Fibroblast of lung (primary cell): Measurements from ENCODE around the gene FAM3D. TPM values are rescaled to one million over a fixed set of nuclear protein-coding genes. Genes with fewer than 3 reads are reported as not detected.

Experiments
- DNase-seq, 2 donors: peaks; one replicate each; pipeline versions ENCODE4 v3.0.0 to v3.0.0-alpha.2; 2010; ENCODE audit warnings: low read depth in 2 of 2
- H2AFZ ChIP-seq: 2 replicates; pipeline ENCODE4 v1.5.1; 2012; ENCODE audit warnings: low read length, control low read depth, inconsistent platforms
- H3K27ac ChIP-seq: 2 replicates; pipeline ENCODE4 v1.5.1; 2011; ENCODE audit warnings: low read length, control low read depth; ENCODE audit not compliant: insufficient read depth
- H3K27me3 ChIP-seq: 2 replicates; pipeline ENCODE4 v1.5.1; 2011; ENCODE audit warnings: mild to moderate bottlenecking, low read length; ENCODE audit not compliant: control insufficient read depth, insufficient read depth
- H3K36me3 ChIP-seq: 2 replicates; pipeline ENCODE4 v1.5.1; 2011; ENCODE audit warnings: low read length; ENCODE audit not compliant: control insufficient read depth, insufficient read depth
- H3K4me1 ChIP-seq: 2 replicates; pipeline ENCODE4 v1.5.1; 2011; ENCODE audit warnings: low read length; ENCODE audit not compliant: control insufficient read depth, insufficient read depth; ENCODE audit errors: extremely low read depth
- H3K4me2 ChIP-seq: 2 replicates; pipeline ENCODE4 v1.5.1; 2011; ENCODE audit warnings: low read length, control low read depth; ENCODE audit not compliant: insufficient read depth; ENCODE audit errors: extremely low read depth
- H3K4me3 ChIP-seq, 4 experiments: fragments of 200-600 bp in 1 of 4; sonication (generic) in 1 of 4; replicated peaks in 1 of 4; 2 replicates each; pipeline ENCODE4 v1.5.1; 2011 to 2016; ENCODE audit warnings: low read length in 4 of 4, low read depth in 3 of 4, mild to moderate bottlenecking in 3 of 4, control low read depth in 2 of 4, inconsistent platforms in 1 of 4, mixed read lengths in 1 of 4; ENCODE audit not compliant: insufficient read depth in 1 of 4; ENCODE audit errors: control extremely low read depth in 1 of 4
- H3K79me2 ChIP-seq: 2 replicates; pipeline ENCODE4 v1.5.1; 2012; ENCODE audit warnings: mild to moderate bottlenecking, low read length, inconsistent platforms; ENCODE audit not compliant: control insufficient read depth, insufficient read depth
- H3K9ac ChIP-seq: 2 replicates; pipeline ENCODE4 v1.5.1; 2011; ENCODE audit warnings: mild to moderate bottlenecking, low read length, control low read depth; ENCODE audit not compliant: insufficient read depth
- H3K9me3 ChIP-seq: 2 replicates; pipeline ENCODE4 v1.5.1; 2012; ENCODE audit warnings: low read depth, low read length; ENCODE audit not compliant: control insufficient read depth, insufficient read depth
- H4K20me1 ChIP-seq: 2 replicates; pipeline ENCODE4 v1.5.1; 2011; ENCODE audit warnings: low read length; ENCODE audit not compliant: control insufficient read depth, insufficient read depth; ENCODE audit errors: extremely low read depth
- CTCF ChIP-seq, 2 donors: IDR thresholded peaks in 1 of 2; conservative IDR thresholded peaks in 1 of 2; 1 replicate in 1 of 2; 2 replicates in 1 of 2; pipeline ENCODE4 v1.5.1; 2011 to 2012; ENCODE audit warnings: low read length in 2 of 2, control low read depth in 1 of 2, inconsistent platforms in 1 of 2, low read depth in 1 of 2, mild to moderate bottlenecking in 1 of 2
- EZH2 ChIP-seq: IDR thresholded peaks from 2 replicates; pipeline ENCODE4 v1.5.1; 2012; ENCODE audit warnings: low read length, control low read depth, mild to moderate bottlenecking; ENCODE audit errors: missing control alignments
- polyA plus RNA-seq, 2 donors: library from polyadenylated mRNA; depleted of rRNA in 1 of 2; stranded (reverse) in 1 of 2; unstranded in 1 of 2; fragments of >200 nt; gene quantifications; 2 replicates each; pipeline ENCODE4 v1.2.1, GENCODE V29; 2011 to 2012; ENCODE audit warnings: missing spikeins in 1 of 2
- total RNA-seq: library from RNA; depleted of rRNA; stranded (reverse); fragments of >200 nt; gene quantifications from 2 replicates; pipeline ENCODE4 v1.2.1, GENCODE V29; 2014

FAM3D gene
- total and polyA plus RNA-seq, 2 donors (not counting 1 experiment from before 2014, with no cell fraction given), result not detected

- Histone ChIP-seq H4K20me1 (no peaks in the 10 kb centered on the region), H3K27me3 (no peaks in the 10 kb centered on the region), H3K4me3 (no peak overlapping the region), H3K36me3 (no peaks in the 10 kb centered on the region), H3K9me3 (no peaks in the 10 kb centered on the region), H3K27ac (no peak overlapping the region), H3K9ac (no peak overlapping the region), H2AFZ (no peak overlapping the region), H3K4me2 (no peak overlapping the region), H3K4me1 (no peaks in the 10 kb centered on the region), H3K79me2 (no peaks in the 10 kb centered on the region)
- DNase-seq, result no peak
- TF ChIP-seq EZH2 (no peak), CTCF (conservative IDR thresholded peaks at IDR 0.05 in 1 of 2, IDR thresholded peaks at IDR 0.05 in 1 of 2; ENCODE audit: low read depth in 1 of 2, low read length in 2 of 2) (no peak)
Measured at GRCh38 chr3:58693940-58694850, 27.6 kb upstream of the FAM3D start.

DNA sequence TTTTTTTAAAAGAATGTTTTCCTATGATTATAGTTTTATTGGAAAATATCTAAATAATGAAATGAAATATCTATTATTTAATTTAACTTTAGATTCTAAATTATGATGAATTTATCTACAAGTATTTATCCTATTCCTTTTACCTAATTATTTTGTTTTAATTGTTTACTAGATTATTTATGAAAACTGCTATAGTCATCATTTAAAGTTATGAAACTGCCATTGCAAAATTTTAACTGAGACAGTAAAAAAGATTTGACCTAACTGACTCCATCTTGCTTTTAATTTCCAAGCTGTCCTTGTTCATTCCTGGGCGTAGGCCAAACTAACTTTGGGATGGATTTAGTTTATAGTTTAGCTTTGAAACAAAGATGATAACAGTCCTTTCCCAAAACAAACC lies 25.9 kb upstream of the FAM3D start:
- H3K4me2 ChIP-seq, result no peak overlapping the region
- no peaks in the 10 kb centered on the region for H3K9me3 ChIP-seq

More for the DNA sequence above, 25.9 kb upstream of the FAM3D start:
- Histone ChIP-seq H3K4me3 (no peak overlapping the region), H3K36me3 (no peaks in the 10 kb centered on the region), H3K9ac (no peak overlapping the region), H4K20me1 (no peaks in the 10 kb centered on the region), H3K27ac (no peak overlapping the region), H3K4me1 (no peaks in the 10 kb centered on the region), H3K79me2 (no peaks in the 10 kb centered on the region), H2AFZ (no peak overlapping the region), H3K27me3 (no peaks in the 10 kb centered on the region)
- TF ChIP-seq CTCF (conservative IDR thresholded peaks at IDR 0.05 in 1 of 2, IDR thresholded peaks at IDR 0.05 in 1 of 2; ENCODE audit: low read depth in 1 of 2, low read length in 2 of 2), result no peak
- no peak for TF ChIP-seq EZH2
- DNase-seq, result no peak
